DOHH2 (cell line): ENCODE results near the gene GPR108.

Experiments
- H3F3A ChIP-seq: fragments of 200-600 bp; sonication (generic), shearing (Covaris generic); 2 replicates; pipeline ENCODE4 v1.6.0; 2016; ENCODE audit warnings: antibody characterized with exemption, mild to moderate bottlenecking; ENCODE audit not compliant: control insufficient read depth, insufficient read depth
- H3K27ac ChIP-seq: fragments of 200-600 bp; sonication (generic); 2 replicates; pipeline ENCODE4 v1.5.1; 2014; ENCODE audit warnings: low read depth, mild to moderate bottlenecking, low read length, moderate library complexity
- H3K27me3 ChIP-seq: fragments of 200-600 bp; sonication (generic); 2 replicates; pipeline ENCODE4 v1.6.1; 2014; ENCODE audit warnings: mild to moderate bottlenecking, low read length, mixed read lengths; ENCODE audit not compliant: control insufficient read depth
- H3K36me3 ChIP-seq: fragments of 200-600 bp; sonication (generic); 2 replicates; pipeline ENCODE4 v1.6.1; 2014; ENCODE audit warnings: mild to moderate bottlenecking, low read length, moderate library complexity, mixed read lengths; ENCODE audit not compliant: control insufficient read depth
- H3K4me1 ChIP-seq: fragments of 200-600 bp; sonication (generic); 2 replicates; pipeline ENCODE4 v1.6.1; 2014; ENCODE audit warnings: mild to moderate bottlenecking, low read length, mixed read lengths; ENCODE audit not compliant: control insufficient read depth
- H3K4me2 ChIP-seq: fragments of 200-600 bp; sonication (generic); 2 replicates; pipeline ENCODE4 v1.6.0; 2014; ENCODE audit warnings: mild to moderate bottlenecking, low read length, moderate library complexity
- H3K4me3 ChIP-seq: fragments of 200-600 bp; sonication (generic); 2 replicates; pipeline ENCODE4 v1.5.1; 2014; ENCODE audit warnings: mild to moderate bottlenecking, low read length, mixed read lengths
- H3K79me2 ChIP-seq: fragments of 200-600 bp; sonication (generic); 2 replicates; pipeline ENCODE4 v1.6.1; 2014; ENCODE audit warnings: mild to moderate bottlenecking, low read length, mixed read lengths; ENCODE audit not compliant: control insufficient read depth
- H3K9me2 ChIP-seq: fragments of 200-600 bp; sonication (generic); replicated peaks from 2 replicates; pipeline ENCODE4 v1.6.1; 2014; ENCODE audit warnings: mild to moderate bottlenecking, low read length, mixed read lengths; ENCODE audit not compliant: control insufficient read depth
- H3K9me3 ChIP-seq: fragments of 200-600 bp; sonication (generic); 2 replicates; pipeline ENCODE4 v1.6.1; 2014; ENCODE audit warnings: antibody characterized with exemption, low read length, mixed read lengths; ENCODE audit not compliant: control insufficient read depth, insufficient read depth
- H4K20me1 ChIP-seq: fragments of 200-600 bp; sonication (generic); 2 replicates; pipeline ENCODE4 v1.6.0; 2014; ENCODE audit warnings: low read depth, mild to moderate bottlenecking, antibody characterized with exemption, low read length, moderate library complexity; ENCODE audit not compliant: control insufficient read depth, insufficient read depth
- CTCF ChIP-seq: fragments of 200-600 bp; sonication (generic); IDR thresholded peaks from one replicate; pipeline ENCODE4 v1.5.1; 2014; ENCODE audit warnings: antibody characterized with exemption, mild to moderate bottlenecking, low read depth, low read length; ENCODE audit not compliant: poor library complexity, severe bottlenecking
- EZH2phosphoT487 ChIP-seq: fragments of 200-600 bp; sonication (generic); IDR thresholded peaks from 2 replicates; pipeline ENCODE4 v1.6.1; 2017; ENCODE audit warnings: borderline replicate concordance, mild to moderate bottlenecking, antibody characterized with exemption, low read length, moderate library complexity, mixed read lengths

The GPR108 gene

GRCh38 chr19:6720369-6721137 lies 16.8 kb downstream of the GPR108 start, which contains the start of gene C3:
Gene C3 (minus strand): TSS chr19:6720650. CDS start chr19:6720589, 61 bp downstream.
- Histone ChIP-seq H3K79me2 (no peaks in the 10 kb centered on the region), H3K9me3 (no peaks in the 10 kb centered on the region), H3F3A (peaks cover 10% of the 10 kb centered on the region; the same call in 1 of the 2 replicates), H3K36me3 (no peaks in the 10 kb centered on the region), H4K20me1 (no peaks in the 10 kb centered on the region), H3K4me1 (peaks cover 40% of the 10 kb centered on the region), H3K27ac (peak within 1 kb of the TSS; percentile 24), H3K4me3 (peak within 1 kb of the TSS; percentile 38), H3K9me2 (no peaks in the 10 kb centered on the region), H3K27me3 (no peaks in the 10 kb centered on the region), H3K4me2 (peak within 1 kb of the TSS; percentile 59)
- TF ChIP-seq CTCF (no peak), EZH2phosphoT487 (no peak)

GRCh38 chr19:6719992-6720368 lies 17.4 kb downstream of the GPR108 start:
- Histone ChIP-seq H3K27me3 (no peaks in the 10 kb centered on the region), H3K9me2 (no peaks in the 10 kb centered on the region), H3K27ac (no peak overlapping the region), H3K36me3 (no peaks in the 10 kb centered on the region), H3K4me2 (no peak overlapping the region), H3F3A (peaks cover 10% of the 10 kb centered on the region; the same call in 1 of the 2 replicates), H3K4me1 (peaks cover 34% of the 10 kb centered on the region), H3K9me3 (no peaks in the 10 kb centered on the region), H4K20me1 (no peaks in the 10 kb centered on the region), H3K79me2 (no peaks in the 10 kb centered on the region), H3K4me3 (no peak overlapping the region)
- TF ChIP-seq CTCF (no peak), EZH2phosphoT487 (no peak)

DNA sequence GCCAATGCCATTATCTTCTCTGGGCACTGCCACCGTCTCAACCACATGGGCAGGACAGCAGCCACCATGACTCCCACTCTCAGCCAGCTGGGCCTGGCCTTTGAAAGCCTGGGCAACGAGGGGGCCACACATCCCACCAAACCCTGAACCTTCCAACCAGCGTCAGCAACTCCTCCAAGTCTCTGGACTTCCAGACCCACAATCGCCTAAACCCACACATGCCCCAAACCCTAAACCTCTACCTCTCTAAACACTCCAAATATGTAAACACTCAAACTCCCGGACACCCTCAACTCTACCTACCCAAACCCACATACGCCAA lies 17.9 kb downstream of the GPR108 start:
- Histone ChIP-seq H3K4me3 (no peak overlapping the region), H3K27ac (no peak overlapping the region), H3K9me2 (no peaks in the 10 kb centered on the region), H3K27me3 (no peaks in the 10 kb centered on the region), H3K36me3 (no peaks in the 10 kb centered on the region), H3K4me2 (no peak overlapping the region), H4K20me1 (no peaks in the 10 kb centered on the region), H3K9me3 (no peaks in the 10 kb centered on the region), H3K4me1 (peaks cover 29% of the 10 kb centered on the region), H3F3A (peaks cover 10% of the 10 kb centered on the region; the same call in 1 of the 2 replicates), H3K79me2 (no peaks in the 10 kb centered on the region)
- TF ChIP-seq CTCF (no peak), EZH2phosphoT487 (no peak)
